Measurements from ENCODE around the gene SP4.
"Not testable (repeated sequence)": the region's sequence is repeated elsewhere in the genome, so short reads cannot be mapped to it uniquely, and the experiment has no call there.

The SP4 gene

GRCh38 chr7:21507627-21508343, 79.9 kb downstream of the SP4 start:
- Mint-ChIP-seq H3K27ac (no peak overlapping the region), H3K4me3 (no peak overlapping the region), H3K4me1 (no peaks in the 10 kb centered on the region), H3K9me3 (peaks cover 34% of the 10 kb centered on the region), H3K27me3 (ENCODE audit: low read depth) (no peaks in the 10 kb centered on the region), H3K36me3 (ENCODE audit: low read depth) (peaks cover 76% of the 10 kb centered on the region)
- no peak for TF ChIP-seq CTCF (IDR thresholded peaks at IDR 0.05; ENCODE audit: unreplicated experiment in 3 of 3)

GRCh38 chr7:21508538-21508937, 80.7 kb downstream of the SP4 start:
- H3K9me3 Mint-ChIP-seq, result peaks cover 32% of the 10 kb centered on the region
- H3K27ac Mint-ChIP-seq, result no peak overlapping the region
- no peak for TF ChIP-seq CTCF (IDR thresholded peaks at IDR 0.05; ENCODE audit: unreplicated experiment in 3 of 3)
- H3K4me1 Mint-ChIP-seq, result no peaks in the 10 kb centered on the region
- no peaks in the 10 kb centered on the region for H3K27me3 Mint-ChIP-seq (ENCODE audit: low read depth)
- H3K36me3 Mint-ChIP-seq (ENCODE audit: low read depth), result peaks cover 70% of the 10 kb centered on the region
- no peak overlapping the region for H3K4me3 Mint-ChIP-seq

GRCh38 chr7:21514062-21514461, 86.2 kb downstream of the SP4 start:
- peaks cover 5% of the 10 kb centered on the region for H3K4me1 Mint-ChIP-seq

GRCh38 chr7:21524680-21525079, 96.8 kb downstream of the SP4 start:
- Mint-ChIP-seq H3K4me1 (no peaks in the 10 kb centered on the region), H3K27ac (no peak overlapping the region), H3K9me3 (peaks cover 18% of the 10 kb centered on the region), H3K27me3 (ENCODE audit: low read depth) (no peaks in the 10 kb centered on the region), H3K4me3 (no peak overlapping the region), H3K36me3 (ENCODE audit: low read depth) (no peaks in the 10 kb centered on the region)
- no peak for TF ChIP-seq CTCF (IDR thresholded peaks at IDR 0.05; ENCODE audit: unreplicated experiment in 3 of 3)

More at GRCh38 chr7:21514062-21514461, 86.2 kb downstream of the SP4 start:
- Mint-ChIP-seq H3K27ac (peak overlapping the region in 1 of 3 experiments; percentile 45), H3K27me3 (ENCODE audit: low read depth) (no peaks in the 10 kb centered on the region), H3K4me3 (no peak overlapping the region), H3K9me3 (peaks cover 12% of the 10 kb centered on the region), H3K36me3 (ENCODE audit: low read depth) (peaks cover 28% of the 10 kb centered on the region)
- no peak for TF ChIP-seq CTCF (IDR thresholded peaks at IDR 0.05; ENCODE audit: unreplicated experiment in 3 of 3)

- Mint-ChIP-seq H3K9me3 (peaks cover 20% of the 10 kb centered on the region), H3K36me3 (ENCODE audit: low read depth) (no peaks in the 10 kb centered on the region), H3K27me3 (ENCODE audit: low read depth) (peaks cover 4% of the 10 kb centered on the region), H3K4me1 (no peaks in the 10 kb centered on the region), H3K4me3 (no peak overlapping the region), H3K27ac (no peak overlapping the region)
- TF ChIP-seq CTCF (IDR thresholded peaks at IDR 0.05; ENCODE audit: unreplicated experiment in 3 of 3), result no peak
Measured at GRCh38 chr7:21526007-21526406, 98.1 kb downstream of the SP4 start.

- peaks cover 4% of the 10 kb centered on the region for H3K27me3 Mint-ChIP-seq (ENCODE audit: low read depth)
Measured at GRCh38 chr7:21526448-21526847, 98.6 kb downstream of the SP4 start.

GRCh38 chr7:21532485-21532884, 104.6 kb downstream of the SP4 start:
- peaks cover 45% of the 10 kb centered on the region for H3K9me3 Mint-ChIP-seq
- H3K4me3 Mint-ChIP-seq, H3K4me1 Mint-ChIP-seq: not testable (repeated sequence)

More at GRCh38 chr7:21526448-21526847, 98.6 kb downstream of the SP4 start:
- TF ChIP-seq CTCF (IDR thresholded peaks at IDR 0.05; ENCODE audit: unreplicated experiment in 3 of 3), result no peak
- Mint-ChIP-seq H3K36me3 (ENCODE audit: low read depth) (no peaks in the 10 kb centered on the region), H3K27ac (no peak overlapping the region), H3K9me3 (peaks cover 23% of the 10 kb centered on the region), H3K4me3 (no peak overlapping the region), H3K4me1 (no peaks in the 10 kb centered on the region)

GRCh38 chr7:21533646-21534045, 105.8 kb downstream of the SP4 start:
- peaks cover 18% of the 10 kb centered on the region for H3K27me3 Mint-ChIP-seq (ENCODE audit: low read depth)
- not testable (repeated sequence) for H3K4me3 Mint-ChIP-seq; H3K36me3 Mint-ChIP-seq (ENCODE audit: low read depth); H3K4me1 Mint-ChIP-seq; H3K27ac Mint-ChIP-seq
- peaks cover 37% of the 10 kb centered on the region for H3K9me3 Mint-ChIP-seq

More at GRCh38 chr7:21532485-21532884, 104.6 kb downstream of the SP4 start:
- H3K36me3 Mint-ChIP-seq (ENCODE audit: low read depth); H3K27ac Mint-ChIP-seq: not testable (repeated sequence)
- peaks cover 15% of the 10 kb centered on the region for H3K27me3 Mint-ChIP-seq (ENCODE audit: low read depth)
